Fibroblast of skin of left biceps (primary cell): ENCODE measurements around the gene CPLX3.

ENCODE experiments used
- DNase-seq, 2 experiments: peaks; one replicate each; pipeline ENCODE4 v3.0.0-alpha.2; 2013; ENCODE audit warnings: low read depth in 2 of 2

Gene CPLX3

DNA sequence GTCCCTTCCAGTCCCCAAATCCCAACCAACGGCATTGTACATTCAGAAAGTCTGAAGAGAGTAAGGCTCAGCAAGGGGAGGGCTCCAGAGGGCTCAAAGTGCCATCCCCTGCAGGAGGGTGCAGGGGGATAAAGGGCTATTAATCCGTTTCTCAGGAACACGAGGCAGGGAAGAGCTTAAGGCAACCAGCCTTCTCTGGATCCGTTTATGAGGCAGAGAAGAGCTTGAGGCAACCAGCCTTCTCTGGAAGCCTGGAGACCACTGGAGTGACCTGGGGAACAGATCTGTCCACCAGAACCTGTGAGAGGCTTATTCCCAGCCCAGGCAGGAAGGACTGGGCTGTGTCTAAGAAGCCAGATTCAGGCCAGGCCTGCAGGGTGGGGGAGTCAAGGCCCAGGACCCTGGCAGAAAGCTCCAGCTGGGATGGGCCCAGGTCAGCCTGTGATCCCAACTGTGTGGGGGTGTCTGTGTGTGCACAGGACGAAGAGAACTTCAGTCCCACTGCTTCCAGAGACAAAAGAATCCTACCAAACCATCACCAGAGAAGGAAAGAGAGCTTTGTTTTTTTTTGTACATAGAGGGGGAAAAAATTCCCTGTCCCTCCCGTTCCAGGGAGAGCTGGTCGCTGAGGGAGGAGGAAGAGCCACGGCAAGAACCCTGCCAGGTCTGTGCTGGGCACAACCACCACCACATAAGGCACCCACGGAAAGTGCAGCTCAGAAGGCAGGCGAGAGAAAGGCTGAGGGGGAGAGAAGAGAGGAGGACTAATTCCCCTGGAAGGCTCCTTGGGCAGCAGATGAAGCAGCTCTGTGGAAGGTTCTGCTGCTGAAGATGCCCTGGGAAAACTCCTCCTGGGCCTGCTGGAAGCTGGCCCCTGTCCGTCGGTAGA, 18.1 kb downstream of the CPLX3 start:
- DNase-seq: no peak

DNA sequence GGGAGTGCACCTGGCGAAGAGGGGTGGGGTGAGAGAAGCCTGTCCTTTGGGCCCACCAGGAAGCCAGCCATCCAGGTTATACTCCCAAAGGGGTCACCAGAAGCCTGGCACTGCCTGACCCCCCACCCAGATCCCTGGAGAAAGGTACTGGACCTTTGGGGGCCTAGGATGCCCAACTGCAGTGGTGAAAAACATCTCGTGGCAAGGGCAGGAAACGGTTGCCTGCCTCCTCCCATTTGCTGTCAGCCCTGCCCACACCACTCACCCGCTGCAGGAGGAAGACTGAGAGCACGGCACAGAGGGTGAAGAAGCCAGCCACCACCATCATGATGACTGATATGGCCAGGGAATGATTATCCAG, 18.8 kb downstream of the CPLX3 start:
- DNase-seq: no peak

DNA sequence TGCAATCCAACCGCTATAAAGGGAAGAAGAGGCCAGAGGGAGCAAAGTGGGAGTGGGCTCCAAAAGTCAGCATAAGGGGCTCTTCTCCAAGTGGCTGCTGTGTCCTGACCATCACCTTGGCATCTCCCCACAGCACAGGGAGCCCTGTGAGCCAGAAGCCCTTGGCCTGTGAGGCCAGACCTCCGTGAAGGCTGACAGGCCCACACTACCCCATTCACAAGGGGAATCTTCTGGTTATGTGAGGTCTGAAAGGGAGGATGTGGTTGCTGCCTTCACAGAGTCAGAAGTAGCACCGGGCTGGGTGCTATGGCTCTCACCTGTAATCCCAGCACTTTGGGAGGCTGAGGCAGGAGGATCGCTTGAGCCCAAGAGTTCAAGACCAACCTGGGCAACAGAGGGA, 19.2 kb downstream of the CPLX3 start:
- no peak for DNase-seq

DNA sequence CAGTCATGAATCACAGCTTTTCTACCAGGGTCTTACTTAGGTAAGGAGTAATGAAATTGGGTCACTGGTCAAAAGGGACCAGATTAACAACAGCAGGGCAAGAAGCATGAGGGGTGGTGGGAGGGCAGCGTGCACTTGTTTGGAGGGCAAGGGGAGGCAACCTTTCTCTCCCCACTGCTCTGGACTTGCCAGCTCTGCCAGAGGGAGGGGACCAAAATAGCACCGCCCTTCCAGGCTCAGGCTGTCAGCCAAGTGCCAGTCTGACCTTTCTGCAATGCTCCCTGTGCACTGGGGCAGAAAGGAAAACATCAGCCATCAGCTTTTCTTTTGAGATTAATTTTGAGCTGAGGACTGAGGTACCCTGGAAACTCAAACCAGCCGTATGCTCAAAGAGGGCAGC, 21.0 kb downstream of the CPLX3 start:
- no peak for DNase-seq

DNA sequence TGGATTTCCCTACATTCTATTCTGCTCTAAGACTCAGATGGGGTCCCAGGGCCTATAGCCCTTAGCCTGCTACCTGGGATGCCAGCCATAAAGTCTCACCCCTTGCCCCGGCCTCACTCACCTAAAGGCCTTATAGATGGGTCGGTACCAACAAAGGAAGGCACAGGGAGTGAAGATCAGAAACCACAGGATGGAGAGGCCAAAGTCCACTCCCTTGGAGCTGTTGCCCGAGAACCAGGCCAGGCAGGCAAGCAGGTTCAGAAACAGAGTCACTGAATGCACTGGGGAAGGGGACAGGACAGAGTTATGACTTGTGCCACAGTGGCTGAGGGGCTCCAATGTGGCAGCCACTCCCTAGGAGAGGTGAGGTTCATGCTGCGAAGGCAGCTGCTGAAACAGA, 24.0 kb downstream of the CPLX3 start:
- no peak for DNase-seq

DNA sequence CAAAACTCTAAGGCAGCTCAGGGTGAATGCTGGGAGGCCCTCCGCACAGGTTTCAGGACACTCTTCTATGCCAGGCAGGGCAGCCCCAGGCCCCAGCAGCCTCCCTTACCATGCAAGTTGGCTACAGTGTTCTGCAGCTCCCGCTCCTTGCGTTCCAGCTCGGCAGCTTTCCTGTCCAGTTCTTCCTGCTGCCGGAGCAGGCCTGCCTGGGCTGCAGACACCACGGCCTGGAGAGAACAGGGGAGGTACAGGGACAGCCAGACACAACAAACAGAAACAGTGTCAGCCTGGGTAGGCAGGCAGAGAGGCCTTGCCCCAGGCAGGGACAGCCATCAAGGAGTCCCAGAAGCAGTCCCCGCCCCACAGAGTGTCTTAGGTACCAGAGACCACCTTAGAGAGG, 25.5 kb downstream of the CPLX3 start:
- no peak for DNase-seq

DNA sequence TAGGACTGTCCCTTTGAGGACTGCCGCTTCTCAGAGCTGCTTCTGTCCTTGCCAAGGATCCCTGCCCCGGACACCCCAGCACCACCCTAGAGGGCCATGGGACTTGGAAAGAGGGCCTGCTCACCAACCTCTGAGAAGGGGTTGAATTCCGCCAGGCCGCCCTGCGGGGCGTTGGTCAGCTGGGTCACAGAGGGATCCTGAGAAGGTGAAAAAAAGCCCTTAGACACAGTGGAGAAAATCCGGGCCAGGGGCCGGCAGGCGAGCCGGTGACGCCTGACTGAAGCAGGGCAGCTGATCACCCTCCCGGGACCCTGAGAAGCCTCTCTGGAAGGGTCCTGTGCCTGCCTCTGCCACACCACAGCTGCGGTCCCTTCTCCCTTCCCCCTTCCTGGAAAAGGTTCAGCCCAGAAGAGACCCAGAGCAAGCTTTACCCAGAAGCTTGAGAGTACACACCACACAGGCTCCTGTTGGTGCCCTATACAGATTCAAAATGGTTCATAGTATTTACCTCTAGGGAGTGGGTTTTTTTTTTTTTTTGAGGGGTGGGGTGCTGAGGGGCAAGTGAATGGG, 28.1 kb downstream of the CPLX3 start:
- DNase-seq: no peak

DNA sequence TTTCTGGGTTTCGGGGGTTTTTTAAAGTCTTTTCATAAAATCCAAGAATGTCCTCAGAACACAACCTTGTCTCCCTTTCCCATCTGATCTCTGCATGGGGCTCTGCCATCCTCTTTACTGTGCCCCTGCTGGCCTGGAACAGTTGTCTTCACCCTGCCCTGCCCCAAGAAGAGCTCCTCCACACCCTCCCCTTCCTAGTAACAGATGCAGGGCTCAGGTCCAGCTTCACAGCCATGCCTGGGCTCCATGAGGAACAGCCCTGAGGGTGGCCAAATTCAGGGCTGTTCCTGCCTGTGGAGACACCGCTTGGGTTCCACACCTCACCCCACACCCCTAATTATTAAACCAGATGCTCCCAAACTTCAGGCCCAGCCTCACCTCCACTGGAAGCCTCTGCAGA, 29.4 kb downstream of the CPLX3 start:
- no peak for DNase-seq

DNA sequence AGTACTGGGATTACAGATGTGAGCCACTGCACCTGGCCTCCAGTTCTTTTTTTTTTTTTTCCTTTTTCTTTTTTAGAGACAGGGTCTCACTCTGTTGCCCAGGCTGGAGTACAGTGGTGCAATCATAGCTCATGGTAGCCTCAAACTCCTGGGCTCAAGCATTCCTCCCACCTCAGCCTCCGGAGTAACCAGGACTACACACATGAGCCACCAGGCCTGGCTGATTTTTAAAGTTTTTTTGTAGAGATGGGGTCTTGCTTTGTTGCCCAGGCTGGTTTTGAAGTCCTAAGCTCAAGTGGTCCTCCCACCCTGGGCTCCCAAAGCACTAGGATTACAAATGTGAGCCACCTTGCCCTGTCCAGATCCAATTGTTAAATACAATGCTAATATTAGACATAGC, 30.1 kb downstream of the CPLX3 start:
- no peak for DNase-seq

DNA sequence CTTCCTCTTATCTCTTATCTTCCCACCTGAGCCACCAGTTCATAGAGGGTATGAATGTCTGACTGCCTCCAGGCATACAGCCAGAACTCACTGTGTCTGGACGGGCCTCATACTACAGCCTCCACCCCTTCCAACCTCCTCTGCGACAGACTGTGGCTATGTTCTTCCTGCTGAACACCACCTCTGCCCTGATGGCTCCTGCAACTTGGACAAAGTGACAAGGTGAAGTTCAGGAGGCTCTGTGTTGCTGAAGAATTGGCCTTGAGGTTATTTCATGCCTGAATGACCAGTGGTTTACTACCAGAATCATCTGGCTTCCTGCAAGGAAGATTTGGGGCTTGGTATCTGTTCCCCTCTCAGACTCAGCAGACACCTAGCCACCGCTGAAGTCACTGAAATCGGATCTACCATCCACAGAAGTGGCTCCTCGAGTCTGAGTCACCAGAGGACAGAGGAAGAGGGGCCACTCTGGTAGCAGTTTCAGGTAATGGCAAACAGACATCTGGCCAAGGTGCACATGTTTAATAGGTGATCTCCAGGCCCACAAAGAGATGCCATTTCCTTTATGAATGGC, 30.7 kb downstream of the CPLX3 start:
- no peak for DNase-seq

DNA sequence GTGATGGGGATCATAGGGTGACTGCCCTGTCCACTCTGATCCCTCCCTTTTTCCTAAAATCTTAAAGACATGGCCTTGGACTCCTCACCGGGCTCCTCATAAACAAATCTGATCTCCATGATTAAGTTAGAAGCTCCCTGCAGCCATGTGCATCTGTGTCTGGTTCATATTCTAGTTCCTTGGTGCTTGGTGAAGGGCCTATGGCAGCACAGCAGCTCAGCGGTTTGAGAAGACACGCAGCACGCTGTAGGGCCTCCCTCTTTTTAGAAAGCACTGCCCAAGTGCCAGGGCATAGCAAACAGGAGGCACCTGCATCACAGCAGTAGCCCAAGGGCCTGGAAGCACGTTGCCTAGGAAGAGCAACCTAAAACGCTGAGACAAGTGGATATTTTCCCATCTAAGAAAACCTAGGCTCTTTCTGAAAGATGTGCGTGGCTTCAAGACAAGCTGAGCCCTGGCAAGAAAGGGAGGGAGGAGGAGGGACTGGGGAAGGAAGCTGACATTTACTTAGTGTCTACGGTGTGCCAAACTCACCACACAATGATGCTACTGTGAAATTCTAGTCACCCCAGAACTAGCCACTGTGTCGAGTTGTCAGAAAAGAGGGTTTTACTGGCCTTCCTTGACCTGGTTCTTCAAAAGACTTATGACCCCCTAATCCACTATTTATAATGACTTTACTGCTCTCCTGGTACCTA, 31.4 kb downstream of the CPLX3 start:
- no peak for DNase-seq

DNA sequence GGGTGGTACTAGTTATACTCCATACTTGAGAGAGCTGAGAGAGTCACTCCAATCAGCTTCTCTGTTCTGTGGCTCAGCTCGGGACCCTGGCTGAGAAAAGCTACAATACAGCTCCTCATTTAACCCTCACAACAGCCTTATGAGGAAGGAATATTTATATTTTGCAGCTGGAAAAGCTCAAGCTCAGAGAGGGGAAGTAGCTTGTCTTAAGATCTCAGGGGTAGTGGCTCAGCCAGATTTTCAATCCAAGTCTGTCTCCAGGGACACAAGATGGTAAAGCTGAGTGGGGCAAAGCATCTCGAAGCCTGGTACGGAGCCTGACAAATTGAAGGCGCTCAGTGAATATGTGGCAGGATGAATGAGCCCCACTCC, 31.9 kb downstream of the CPLX3 start:
- DNase-seq: no peak

DNA sequence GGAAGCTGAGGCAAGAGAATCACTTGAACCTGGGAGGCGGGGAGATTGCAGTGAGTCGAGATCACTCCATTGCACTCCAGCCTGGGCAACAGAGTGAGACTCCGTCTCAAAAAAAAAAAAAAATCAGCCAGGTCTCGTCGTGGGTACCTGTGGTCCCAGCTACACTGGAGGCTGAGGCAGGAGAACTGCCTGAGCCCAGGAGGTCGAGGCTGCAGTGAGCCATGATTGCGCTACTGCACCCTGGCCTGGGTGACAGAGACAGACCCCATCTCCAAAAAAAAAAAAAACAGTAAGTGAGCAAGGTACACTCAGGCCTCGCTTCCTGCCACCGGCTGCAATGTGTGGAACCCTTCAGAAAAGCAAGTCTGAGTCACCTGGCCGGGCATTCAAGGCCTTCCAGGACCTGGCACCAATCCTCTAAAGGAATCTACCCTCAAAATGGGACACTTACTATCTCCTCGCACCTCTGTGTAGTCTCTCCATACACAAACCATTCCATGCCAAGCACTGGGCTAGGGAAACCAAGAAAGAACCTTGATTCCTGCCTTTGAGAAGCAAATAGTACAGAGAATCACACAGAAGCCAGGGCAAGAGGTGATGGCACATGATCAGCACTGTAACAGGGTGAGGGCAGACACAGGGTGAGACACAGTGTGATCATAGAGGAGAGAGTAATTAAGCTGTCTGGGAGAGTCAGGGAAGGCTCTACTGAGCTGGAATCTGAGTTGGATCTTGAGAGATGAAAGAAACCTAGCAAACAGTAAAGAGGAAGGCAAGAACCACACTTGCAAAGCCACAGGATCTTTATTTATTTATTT, 37.0 kb downstream of the CPLX3 start:
- DNase-seq: no peak

DNA sequence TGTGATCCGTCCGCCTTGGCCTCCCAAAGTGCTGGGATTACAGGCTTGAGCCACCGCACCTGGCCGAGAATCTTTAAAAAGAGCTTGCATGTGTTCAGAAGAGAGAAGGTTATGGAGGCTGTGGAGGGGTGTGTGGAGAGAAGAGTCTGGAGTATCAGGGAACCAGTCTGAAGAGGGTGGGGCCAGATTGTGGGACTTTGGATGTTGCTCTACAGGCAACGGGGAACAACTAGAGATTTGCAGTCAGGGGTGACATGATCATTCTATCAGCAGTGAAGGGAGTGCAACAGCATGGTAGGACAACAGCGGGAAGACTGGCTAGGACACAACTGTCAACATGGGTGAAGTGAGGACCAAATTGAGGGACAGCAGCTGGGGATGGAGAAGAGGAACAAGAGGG, 37.9 kb downstream of the CPLX3 start:
- DNase-seq: no peak

DNA sequence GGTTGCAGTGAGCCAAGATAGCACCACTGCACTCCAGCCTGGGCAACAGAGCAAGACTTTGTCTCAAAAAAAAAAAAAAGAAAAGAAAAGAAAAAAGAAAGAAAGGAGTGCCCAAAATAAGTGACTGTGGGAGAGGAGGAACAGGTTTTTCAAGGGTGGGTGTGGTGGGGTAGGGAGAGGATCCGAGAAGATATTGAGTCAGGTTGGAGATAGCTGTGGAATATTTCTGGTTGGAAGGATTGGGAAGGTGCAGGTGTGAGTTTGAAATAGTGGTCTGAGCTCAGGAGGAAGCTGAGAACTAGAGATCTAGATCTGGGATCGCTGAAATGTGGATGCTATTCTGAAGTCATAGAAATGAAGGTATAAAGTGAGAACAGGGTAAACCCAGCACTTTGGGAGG, 38.9 kb downstream of the CPLX3 start:
- DNase-seq: no peak

DNA sequence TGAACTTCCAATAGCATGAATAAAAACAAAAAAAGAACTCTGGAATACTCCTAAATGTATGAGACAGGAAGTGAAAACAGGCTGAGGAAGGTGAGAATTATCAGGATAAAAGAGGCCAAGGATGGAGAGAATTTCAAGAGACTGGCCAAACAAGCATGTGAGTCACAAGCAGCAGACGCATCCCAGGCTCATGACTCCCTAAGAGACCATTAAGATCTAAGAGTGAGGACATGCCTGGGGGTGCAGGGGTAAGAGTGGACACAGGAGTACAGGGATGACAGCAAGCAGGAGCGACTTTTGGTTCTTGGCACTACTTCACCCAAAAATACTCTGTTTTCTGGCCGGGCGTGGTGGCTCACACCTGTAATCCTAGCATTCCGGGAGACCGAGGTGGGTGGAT, 39.7 kb downstream of the CPLX3 start:
- DNase-seq: no peak

DNA sequence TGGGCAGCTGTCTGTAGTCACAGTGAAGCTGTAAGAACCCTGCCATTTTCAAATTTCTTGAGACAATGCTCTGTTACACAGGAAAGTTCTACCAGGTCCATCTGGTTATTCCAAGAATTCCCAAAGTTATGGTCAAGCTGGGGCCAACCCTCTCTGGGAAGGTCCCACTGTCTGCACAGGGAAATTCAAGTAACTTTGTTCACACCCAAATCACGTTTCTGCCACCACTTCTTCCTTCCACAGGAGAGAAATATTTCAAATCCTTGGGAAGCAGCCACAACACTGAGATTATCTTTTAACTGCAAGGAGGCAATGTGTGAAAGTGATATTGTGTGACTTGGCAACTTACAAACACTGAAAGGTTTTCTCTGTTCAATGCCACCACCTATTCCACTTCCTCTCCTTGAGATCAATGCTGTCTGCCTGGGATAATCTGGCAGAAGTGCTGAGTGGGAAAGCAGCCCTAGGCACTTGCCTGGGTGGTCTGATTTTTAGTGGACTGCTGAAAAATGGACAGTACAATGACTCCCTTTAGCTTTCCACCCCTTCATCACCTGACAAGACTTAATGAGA, 41.1 kb downstream of the CPLX3 start:
- no peak for DNase-seq

DNA sequence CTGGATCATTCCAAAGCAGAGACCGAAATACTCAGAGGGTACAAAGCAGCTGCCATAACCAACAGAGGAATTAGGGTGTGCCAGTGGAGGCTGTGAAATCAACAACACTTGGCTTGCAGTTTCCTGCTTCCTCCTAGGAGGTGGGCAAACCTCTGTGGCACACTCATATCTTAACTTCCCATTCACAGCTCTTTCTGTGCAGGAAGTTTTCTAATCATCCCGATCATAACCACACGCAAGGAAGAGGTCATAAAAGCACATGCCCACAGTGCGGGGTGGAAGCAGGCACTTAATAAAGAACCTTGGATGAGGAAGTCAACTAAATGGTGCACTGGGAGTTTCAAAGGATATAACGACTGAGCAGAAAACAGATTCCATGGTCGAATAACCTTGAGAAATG, 41.6 kb downstream of the CPLX3 start:
- no peak for DNase-seq

DNA sequence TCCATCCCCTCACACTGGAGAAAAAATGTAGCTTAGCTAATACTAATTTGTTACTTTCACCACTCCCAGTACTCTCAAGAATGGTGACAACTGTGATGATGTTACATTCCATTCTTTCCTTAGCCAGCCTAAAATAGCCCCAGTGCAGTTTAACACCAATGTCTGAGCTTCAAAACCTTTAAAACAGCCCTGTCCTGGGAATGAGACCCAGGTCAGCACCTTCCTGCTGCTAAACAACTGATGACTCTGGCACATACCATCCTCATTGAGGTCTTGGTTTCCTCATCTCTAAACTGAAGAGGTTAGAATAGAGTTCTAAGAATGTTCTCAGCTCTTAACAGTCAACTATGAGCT, 42.9 kb downstream of the CPLX3 start:
- no peak for DNase-seq

DNA sequence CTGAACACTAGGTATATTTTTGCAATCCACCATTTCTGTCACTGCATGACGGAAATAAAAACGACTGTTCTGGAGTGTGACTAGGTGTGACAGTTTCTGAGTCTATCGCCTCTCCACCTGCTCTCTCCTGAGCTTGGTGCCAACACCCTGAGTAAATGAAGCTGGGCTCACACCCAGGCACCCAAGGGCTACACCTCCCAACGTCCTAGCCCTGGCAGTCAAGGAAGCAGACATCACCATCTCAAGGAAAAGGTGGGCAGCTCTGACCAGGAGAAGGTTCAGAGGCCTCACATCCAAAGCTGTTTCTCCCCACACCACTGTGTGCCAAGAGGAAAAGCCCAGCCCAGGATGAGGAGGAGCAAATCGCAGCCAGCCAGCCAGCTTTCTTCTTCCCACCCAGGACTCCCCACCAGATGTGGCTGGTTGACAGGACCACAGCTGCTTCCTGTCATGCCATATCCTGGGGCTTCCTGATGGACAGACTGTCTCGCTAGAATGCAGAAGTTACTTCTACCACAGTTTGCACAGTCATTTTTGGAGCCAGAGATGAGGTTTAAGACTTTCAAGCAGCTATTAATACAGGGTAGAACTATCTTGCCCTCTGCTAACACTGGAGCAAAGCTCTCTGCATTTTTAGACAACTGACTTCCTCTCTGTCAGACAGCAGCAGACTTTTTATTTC, 43.4 kb downstream of the CPLX3 start:
- DNase-seq: no peak
